ENCODE measurements around the gene CCDC97. TPM values are rescaled to one million over a fixed set of nuclear protein-coding genes. Genes with fewer than 3 reads are reported as not detected.
"Not testable (repeated sequence)": the region's sequence is repeated elsewhere in the genome, so short reads cannot be mapped to it uniquely, and the experiment has no call there.

Gene CCDC97
- total and polyA plus RNA-seq, 5 donors from 2014 or later = 17.7 to 43.7 (median 20.1) TPM

DNA sequence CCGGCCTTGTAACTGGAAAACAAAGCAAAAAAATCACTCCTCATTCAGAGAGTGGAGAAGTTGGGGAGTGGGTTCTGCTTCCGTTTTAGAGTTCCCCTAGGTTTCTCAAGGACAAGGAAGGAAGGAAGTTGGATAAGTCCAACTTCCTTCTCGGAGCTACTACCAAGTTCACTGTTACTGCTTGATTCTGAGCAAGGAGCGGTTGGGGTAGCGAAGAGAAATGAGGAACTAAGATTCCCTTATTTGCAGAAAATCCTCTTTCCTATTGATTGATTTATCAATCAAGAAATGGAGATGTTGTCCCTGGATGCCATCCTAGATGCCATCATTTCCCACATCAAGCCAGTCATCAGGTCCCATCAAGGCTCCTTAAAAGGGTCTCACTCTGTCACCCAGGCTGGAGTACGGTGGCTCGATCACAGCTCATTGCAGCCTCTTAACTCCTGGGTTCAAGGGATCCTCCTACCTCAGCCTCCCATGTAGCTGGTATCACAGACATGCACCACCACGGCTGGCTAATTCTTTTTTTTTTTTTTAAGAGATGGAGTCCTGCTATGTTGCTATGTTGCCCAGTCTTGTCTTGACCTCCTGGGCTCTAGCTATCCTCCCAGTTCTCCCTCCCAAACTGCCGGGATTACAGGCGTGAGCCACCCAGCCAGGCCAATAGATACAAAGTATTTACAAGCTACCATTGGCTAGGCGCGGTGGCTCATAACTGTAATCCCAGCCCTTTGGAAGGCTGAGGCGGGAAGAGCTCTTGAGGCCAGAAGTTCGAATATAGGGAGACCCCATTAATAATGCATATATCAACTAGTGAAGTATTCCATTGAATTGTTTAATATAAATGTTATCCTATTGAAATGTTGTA is 54.8 kb downstream of the CCDC97 start:
- peaks cover 0 to 41% (median 14%) of the 10 kb centered on the region in 4 donors for H3K4me1 Mint-ChIP-seq
- Histone ChIP-seq H3K27me3 (ENCODE audit: control insufficient read depth, insufficient read depth, low read length) (no peaks in the 10 kb centered on the region), H3K4me3 (ENCODE audit: low read depth, low read length) (peak overlapping the region; percentile 97), H3K27ac (ENCODE audit: insufficient read depth, low read length, poor library complexity, severe bottlenecking) (peak overlapping the region; percentile 100), H3K36me3 (ENCODE audit: control insufficient read depth, insufficient read depth, low read length) (no peaks in the 10 kb centered on the region), H3K9me3 (ENCODE audit: control insufficient read depth in 2 of 2, low read length in 2 of 2) (no peaks in the 10 kb centered on the region), H3K4me1 (ENCODE audit: control insufficient read depth, insufficient read depth, low read length, poor library complexity, severe bottlenecking) (peaks cover 20% of the 10 kb centered on the region)
- no peaks in the 10 kb centered on the region for H3K9me3 Mint-ChIP-seq
- ATAC-seq (ENCODE audit: low read depth in 2 of 2) = no peak
- H3K4me3 Mint-ChIP-seq = peak overlapping the region; percentile 93 to 98 (median 95)
- no peaks in the 10 kb centered on the region for H3K36me3 Mint-ChIP-seq
- H3K27ac Mint-ChIP-seq = peak overlapping the region; percentile 100
- no peaks in the 10 kb centered on the region for H3K27me3 Mint-ChIP-seq
- no peak for DNase-seq

GRCh38 chr19:41366089-41366488 is 56.1 kb downstream of the CCDC97 start:
- no peaks in the 10 kb centered on the region for H3K27me3 Mint-ChIP-seq
- Histone ChIP-seq H3K4me3 (ENCODE audit: low read depth, low read length) (no peak overlapping the region), H3K27me3 (ENCODE audit: control insufficient read depth, insufficient read depth, low read length) (no peaks in the 10 kb centered on the region), H3K27ac (ENCODE audit: insufficient read depth, low read length, poor library complexity, severe bottlenecking) (no peak overlapping the region), H3K36me3 (ENCODE audit: control insufficient read depth, insufficient read depth, low read length) (no peaks in the 10 kb centered on the region), H3K9me3 (ENCODE audit: control insufficient read depth in 2 of 2, low read length in 2 of 2) (no peaks in the 10 kb centered on the region), H3K4me1 (ENCODE audit: control insufficient read depth, insufficient read depth, low read length, poor library complexity, severe bottlenecking) (peaks cover 20% of the 10 kb centered on the region)
- peak overlapping the region in 2 of 4 donors; percentile 16 to 93 for H3K4me3 Mint-ChIP-seq
- H3K4me1 Mint-ChIP-seq = peaks cover 0 to 32% (median 12%) of the 10 kb centered on the region in 4 donors
- no peaks in the 10 kb centered on the region for H3K36me3 Mint-ChIP-seq
- H3K9me3 Mint-ChIP-seq = no peaks in the 10 kb centered on the region
- peak in 1 of 3 donors; percentile 46 for DNase-seq
- no peak for ATAC-seq (ENCODE audit: low read depth in 2 of 2)
- peak overlapping the region; percentile 13 to 62 (median 29) for H3K27ac Mint-ChIP-seq

- H3K4me1 Mint-ChIP-seq = peaks cover 0 to 26% (median 7%) of the 10 kb centered on the region in 4 donors
- DNase-seq = no peak
- no peaks in the 10 kb centered on the region for H3K9me3 Mint-ChIP-seq
- Histone ChIP-seq H3K4me1 (ENCODE audit: control insufficient read depth, insufficient read depth, low read length, poor library complexity, severe bottlenecking) (peaks cover 13% of the 10 kb centered on the region), H3K9me3 (ENCODE audit: control insufficient read depth in 2 of 2, low read length in 2 of 2) (no peaks in the 10 kb centered on the region), H3K4me3 (ENCODE audit: low read depth, low read length) (no peak overlapping the region), H3K27ac (ENCODE audit: insufficient read depth, low read length, poor library complexity, severe bottlenecking) (no peak overlapping the region), H3K36me3 (ENCODE audit: control insufficient read depth, insufficient read depth, low read length) (no peaks in the 10 kb centered on the region), H3K27me3 (ENCODE audit: control insufficient read depth, insufficient read depth, low read length) (no peaks in the 10 kb centered on the region)
- no peaks in the 10 kb centered on the region for H3K36me3 Mint-ChIP-seq
- peak overlapping the region in 1 of 3 donors; percentile 48 for H3K27ac Mint-ChIP-seq
- ATAC-seq (ENCODE audit: low read depth in 2 of 2) = no peak
- H3K4me3 Mint-ChIP-seq = no peak overlapping the region
- H3K27me3 Mint-ChIP-seq = no peaks in the 10 kb centered on the region
Observed at GRCh38 chr19:41367848-41368301, 57.9 kb downstream of the CCDC97 start.

DNA sequence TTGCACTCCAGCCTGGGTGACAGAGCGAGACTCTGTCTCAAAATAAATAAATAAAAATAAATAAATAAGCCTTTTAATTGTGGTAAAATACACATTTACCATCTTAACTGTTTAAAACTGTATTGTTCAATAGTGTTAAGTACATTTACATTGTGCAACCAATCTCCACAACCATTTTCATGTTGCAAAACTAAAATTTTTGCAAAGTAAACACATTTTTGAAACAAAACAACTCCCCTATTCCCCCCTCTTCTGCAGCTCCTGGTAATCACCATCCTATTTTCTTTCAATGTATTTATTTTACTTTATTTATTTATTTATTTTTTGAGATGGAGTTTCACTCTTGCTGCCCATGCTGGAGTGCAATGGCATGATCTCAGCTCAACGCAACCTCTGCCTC is 59.8 kb downstream of the CCDC97 start:
- DNase-seq (no peak), ATAC-seq (ENCODE audit: low read depth in 2 of 2) (no peak)
- Histone ChIP-seq H3K4me3 (ENCODE audit: low read depth, low read length) (no peak overlapping the region), H3K27ac (ENCODE audit: insufficient read depth, low read length, poor library complexity, severe bottlenecking) (no peak overlapping the region), H3K9me3 (ENCODE audit: control insufficient read depth in 2 of 2, low read length in 2 of 2) (no peaks in the 10 kb centered on the region), H3K27me3 (ENCODE audit: control insufficient read depth, insufficient read depth, low read length) (no peaks in the 10 kb centered on the region), H3K4me1 (ENCODE audit: control insufficient read depth, insufficient read depth, low read length, poor library complexity, severe bottlenecking) (no peaks in the 10 kb centered on the region), H3K36me3 (ENCODE audit: control insufficient read depth, insufficient read depth, low read length) (no peaks in the 10 kb centered on the region)
- peaks cover 0 to 7% (median 1%) of the 10 kb centered on the region in 4 donors for H3K4me1 Mint-ChIP-seq
- no peak overlapping the region for H3K27ac Mint-ChIP-seq
- H3K9me3 Mint-ChIP-seq = no peaks in the 10 kb centered on the region
- H3K36me3 Mint-ChIP-seq = no peaks in the 10 kb centered on the region
- no peak overlapping the region for H3K4me3 Mint-ChIP-seq
- no peaks in the 10 kb centered on the region for H3K27me3 Mint-ChIP-seq

GRCh38 chr19:41371119-41371518 is 61.1 kb downstream of the CCDC97 start:
- not testable (repeated sequence) for H3K4me1 Mint-ChIP-seq; H3K36me3 Mint-ChIP-seq; H3K4me1 ChIP-seq (ENCODE audit: control insufficient read depth, insufficient read depth, low read length, poor library complexity, severe bottlenecking); H3K9me3 ChIP-seq (ENCODE audit: control insufficient read depth in 2 of 2, low read length in 2 of 2); H3K9me3 Mint-ChIP-seq; H3K27me3 ChIP-seq (ENCODE audit: control insufficient read depth, insufficient read depth, low read length); H3K27me3 Mint-ChIP-seq; H3K27ac Mint-ChIP-seq; H3K4me3 ChIP-seq (ENCODE audit: low read depth, low read length); ATAC-seq (ENCODE audit: low read depth in 2 of 2); H3K27ac ChIP-seq (ENCODE audit: insufficient read depth, low read length, poor library complexity, severe bottlenecking); DNase-seq; H3K36me3 ChIP-seq (ENCODE audit: control insufficient read depth, insufficient read depth, low read length)
- H3K4me3 Mint-ChIP-seq = peak overlapping the region in 1 of 4 donors; percentile 81

DNA sequence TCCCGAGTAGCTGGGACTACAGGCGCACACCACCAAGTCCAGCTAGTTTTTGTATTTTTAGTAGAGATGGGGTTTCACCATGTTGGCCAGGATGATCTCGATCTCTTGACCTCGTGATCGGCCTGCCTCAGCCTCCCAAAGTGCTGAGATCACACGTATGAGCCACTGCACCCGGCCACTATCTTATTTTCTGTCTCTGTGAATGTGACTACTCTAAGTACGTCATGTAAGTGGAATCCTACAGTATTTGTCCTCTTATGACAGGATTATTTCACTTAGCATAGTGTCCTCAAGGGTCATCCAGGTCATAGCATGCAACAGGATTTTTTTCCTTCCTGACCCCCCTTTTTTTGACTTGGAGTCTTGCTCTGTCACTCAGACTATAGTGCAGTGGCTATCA is 61.6 kb downstream of the CCDC97 start:
- no peak for ATAC-seq (ENCODE audit: low read depth in 2 of 2)
- H3K4me3 ChIP-seq (ENCODE audit: low read depth, low read length) = no peak overlapping the region
- H3K36me3 ChIP-seq (ENCODE audit: control insufficient read depth, insufficient read depth, low read length) = no peaks in the 10 kb centered on the region
- peaks cover 5% of the 10 kb centered on the region for H3K4me1 ChIP-seq (ENCODE audit: control insufficient read depth, insufficient read depth, low read length, poor library complexity, severe bottlenecking)
- H3K9me3 ChIP-seq (ENCODE audit: control insufficient read depth in 2 of 2, low read length in 2 of 2) = no peaks in the 10 kb centered on the region
- H3K36me3 Mint-ChIP-seq = no peaks in the 10 kb centered on the region
- H3K4me1 Mint-ChIP-seq = peaks cover 0 to 7% (median 4%) of the 10 kb centered on the region in 4 donors
- DNase-seq = no peak
- no peak overlapping the region for H3K27ac Mint-ChIP-seq
- peak overlapping the region in 1 of 4 donors; percentile 81 for H3K4me3 Mint-ChIP-seq
- no peaks in the 10 kb centered on the region for H3K9me3 Mint-ChIP-seq
- H3K27me3 Mint-ChIP-seq = no peaks in the 10 kb centered on the region
- no peaks in the 10 kb centered on the region for H3K27me3 ChIP-seq (ENCODE audit: control insufficient read depth, insufficient read depth, low read length)
- H3K27ac ChIP-seq (ENCODE audit: insufficient read depth, low read length, poor library complexity, severe bottlenecking) = no peak overlapping the region

- Mint-ChIP-seq H3K27ac (peak overlapping the region in 1 of 3 donors; percentile 76), H3K27me3 (no peaks in the 10 kb centered on the region), H3K36me3 (peaks cover 6% of the 10 kb centered on the region), H3K9me3 (no peaks in the 10 kb centered on the region), H3K4me1 (peaks cover 0 to 17% (median 6%) of the 10 kb centered on the region in 4 donors), H3K4me3 (no peak overlapping the region)
- no peaks in the 10 kb centered on the region for H3K27me3 ChIP-seq (ENCODE audit: control insufficient read depth, insufficient read depth, low read length)
- no peak overlapping the region for H3K4me3 ChIP-seq (ENCODE audit: low read depth, low read length)
- no peak for DNase-seq
- no peak overlapping the region for H3K27ac ChIP-seq (ENCODE audit: insufficient read depth, low read length, poor library complexity, severe bottlenecking)
- H3K4me1 ChIP-seq (ENCODE audit: control insufficient read depth, insufficient read depth, low read length, poor library complexity, severe bottlenecking) = peaks cover 13% of the 10 kb centered on the region
- no peaks in the 10 kb centered on the region for H3K9me3 ChIP-seq (ENCODE audit: control insufficient read depth in 2 of 2, low read length in 2 of 2)
- no peak for ATAC-seq (ENCODE audit: low read depth in 2 of 2)
- no peaks in the 10 kb centered on the region for H3K36me3 ChIP-seq (ENCODE audit: control insufficient read depth, insufficient read depth, low read length)
Observed at GRCh38 chr19:41372501-41372900, 62.5 kb downstream of the CCDC97 start.

DNA sequence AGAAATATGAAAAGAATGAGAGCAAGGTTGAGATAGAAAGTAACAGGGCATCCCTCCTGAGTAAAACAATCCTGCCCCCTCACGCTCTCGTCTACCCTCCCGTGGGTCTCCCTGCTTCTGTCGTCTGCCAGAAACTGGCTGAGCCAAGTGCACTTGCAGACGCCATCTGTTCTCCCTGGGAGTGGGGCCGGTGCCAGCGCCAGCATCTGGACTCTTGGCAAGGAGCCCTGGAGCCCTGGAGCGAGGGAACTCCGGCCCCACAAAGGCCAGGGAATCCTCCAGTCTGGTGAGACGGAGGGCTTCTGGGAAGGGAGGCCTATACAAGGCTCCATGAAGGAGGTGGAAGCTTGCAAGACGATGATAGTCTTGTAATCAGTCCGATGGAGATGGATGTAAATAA is 64.0 kb downstream of the CCDC97 start:
- no peaks in the 10 kb centered on the region for H3K9me3 ChIP-seq (ENCODE audit: control insufficient read depth in 2 of 2, low read length in 2 of 2)
- no peak overlapping the region for H3K4me3 ChIP-seq (ENCODE audit: low read depth, low read length)
- H3K36me3 Mint-ChIP-seq = peaks cover 6% of the 10 kb centered on the region
- H3K4me1 ChIP-seq (ENCODE audit: control insufficient read depth, insufficient read depth, low read length, poor library complexity, severe bottlenecking) = peaks cover 13% of the 10 kb centered on the region
- no peak overlapping the region for H3K4me3 Mint-ChIP-seq
- DNase-seq (no peak), ATAC-seq (ENCODE audit: low read depth in 2 of 2) (no peak)
- no peak overlapping the region for H3K27ac ChIP-seq (ENCODE audit: insufficient read depth, low read length, poor library complexity, severe bottlenecking)
- no peak overlapping the region for H3K27ac Mint-ChIP-seq
- no peaks in the 10 kb centered on the region for H3K9me3 Mint-ChIP-seq
- H3K4me1 Mint-ChIP-seq = peaks cover 0 to 20% (median 6%) of the 10 kb centered on the region in 4 donors
- no peaks in the 10 kb centered on the region for H3K36me3 ChIP-seq (ENCODE audit: control insufficient read depth, insufficient read depth, low read length)
- no peaks in the 10 kb centered on the region for H3K27me3 ChIP-seq (ENCODE audit: control insufficient read depth, insufficient read depth, low read length)
- H3K27me3 Mint-ChIP-seq = no peaks in the 10 kb centered on the region

Data from CD4-positive, CD25-positive, alpha-beta regulatory T cell (primary cell).